HCT116 (cell line): ENCODE results near the gene MSH2.

Source experiments
- EGR1 ChIP-seq: IDR thresholded peaks from 2 replicates; pipeline ENCODE4 v1.6.1; 2012; ENCODE audit warnings: low read depth
- EZH2 ChIP-seq: fragments of 200-600 bp; sonication (generic); IDR thresholded peaks from 2 replicates; pipeline ENCODE4 v1.6.1; 2017; ENCODE audit warnings: antibody characterized with exemption, mixed run types
- EZH2phosphoT487 ChIP-seq: fragments of 200-600 bp; IDR thresholded peaks from 2 replicates; pipeline ENCODE4 v1.6.1; 2018; ENCODE audit warnings: antibody characterized with exemption, borderline replicate concordance
- JUND ChIP-seq: IDR thresholded peaks from 2 replicates; pipeline ENCODE4 v1.6.1; 2012
- POLR2A ChIP-seq: IDR thresholded peaks from 2 replicates; pipeline ENCODE4 v1.7.0; 2011; ENCODE audit warnings: borderline replicate concordance; ENCODE audit not compliant: insufficient read depth, insufficient read length; ENCODE audit errors: extremely low read depth
- POLR2AphosphoS5 ChIP-seq: IDR thresholded peaks from 2 replicates; pipeline ENCODE4 v1.6.1; 2011; ENCODE audit warnings: mild to moderate bottlenecking, low read depth, low read length, moderate library complexity
- RAD21 ChIP-seq: IDR thresholded peaks from 2 replicates; pipeline ENCODE4 v1.6.1; 2012; ENCODE audit warnings: low read depth, mild to moderate bottlenecking
- TCF7L2 ChIP-seq: IDR thresholded peaks from 2 replicates; pipeline ENCODE4 v1.7.0; 2011; ENCODE audit warnings: borderline replicate concordance, inconsistent platforms; ENCODE audit not compliant: insufficient read depth, insufficient read length; ENCODE audit errors: extremely low read depth
- ZNF274 ChIP-seq: fragments of 200-500 bp; sonication (Bioruptor generic); IDR thresholded peaks from 2 replicates; pipeline ENCODE4 v1.6.1; 2014; ENCODE audit warnings: mild to moderate bottlenecking, low read depth, low read length, inconsistent platforms
- TF ChIP-seq, protein P1 (sequence below), 3 experiments: fragments of 200-600 bp in 1 of 3; sonication (generic) in 1 of 3; IDR thresholded peaks in 2 of 3; conservative IDR thresholded peaks in 1 of 3; 2 replicates each; pipeline ENCODE4 v1.5.1; 2012 to 2017; ENCODE audit warnings: low read depth in 2 of 3, low read length in 2 of 3, antibody characterized with exemption in 1 of 3, borderline replicate concordance in 1 of 3, control low read depth in 1 of 3, mild to moderate bottlenecking in 1 of 3, mixed read lengths in 1 of 3, mixed run types in 1 of 3, moderate library complexity in 1 of 3; ENCODE audit not compliant: insufficient read depth in 1 of 3
- TF ChIP-seq, protein P2 (sequence below): IDR thresholded peaks from 2 replicates; pipeline ENCODE4 v1.6.1; 2012

DNA sequence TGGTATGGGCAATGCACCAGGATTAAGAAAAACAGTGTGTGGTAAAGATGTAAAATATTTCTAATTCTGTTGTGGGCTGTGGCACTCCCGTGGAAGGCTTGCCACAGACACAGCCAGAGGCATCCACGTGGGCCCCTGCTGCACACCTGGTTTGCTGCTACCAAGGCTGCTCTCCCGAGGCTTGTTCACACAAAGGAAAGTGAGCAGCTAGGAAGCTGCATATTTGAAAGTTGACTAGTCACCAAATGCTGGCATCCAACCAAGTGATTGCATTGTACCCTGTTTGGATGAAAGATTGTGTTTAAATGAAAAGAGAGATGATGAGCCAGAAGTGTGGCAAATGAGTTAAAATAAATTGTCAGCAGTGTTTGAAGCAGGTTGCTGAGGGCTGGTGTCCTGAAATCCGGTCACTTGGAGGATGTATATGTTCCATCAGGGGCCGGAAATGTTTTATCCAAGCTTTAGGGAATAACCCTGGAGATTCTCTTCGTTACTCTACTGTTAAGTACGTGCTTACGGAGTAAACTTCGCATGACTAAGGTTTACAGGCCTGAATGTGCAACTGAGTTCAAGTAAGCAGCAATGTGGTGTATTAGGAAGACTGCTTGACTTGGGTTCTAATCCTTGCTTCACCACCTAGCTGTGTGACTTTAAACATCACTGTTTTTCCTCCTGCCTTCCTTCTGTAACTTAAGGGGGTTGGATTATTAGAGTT, 86.1 kb downstream of the MSH2 start:
- TF ChIP-seq JUND, result peak; percentile 46
- no peak for TF ChIP-seq EZH2
- TF ChIP-seq ZNF274, result no peak
- no peak for TF ChIP-seq TCF7L2
- TF ChIP-seq, protein P1, sequence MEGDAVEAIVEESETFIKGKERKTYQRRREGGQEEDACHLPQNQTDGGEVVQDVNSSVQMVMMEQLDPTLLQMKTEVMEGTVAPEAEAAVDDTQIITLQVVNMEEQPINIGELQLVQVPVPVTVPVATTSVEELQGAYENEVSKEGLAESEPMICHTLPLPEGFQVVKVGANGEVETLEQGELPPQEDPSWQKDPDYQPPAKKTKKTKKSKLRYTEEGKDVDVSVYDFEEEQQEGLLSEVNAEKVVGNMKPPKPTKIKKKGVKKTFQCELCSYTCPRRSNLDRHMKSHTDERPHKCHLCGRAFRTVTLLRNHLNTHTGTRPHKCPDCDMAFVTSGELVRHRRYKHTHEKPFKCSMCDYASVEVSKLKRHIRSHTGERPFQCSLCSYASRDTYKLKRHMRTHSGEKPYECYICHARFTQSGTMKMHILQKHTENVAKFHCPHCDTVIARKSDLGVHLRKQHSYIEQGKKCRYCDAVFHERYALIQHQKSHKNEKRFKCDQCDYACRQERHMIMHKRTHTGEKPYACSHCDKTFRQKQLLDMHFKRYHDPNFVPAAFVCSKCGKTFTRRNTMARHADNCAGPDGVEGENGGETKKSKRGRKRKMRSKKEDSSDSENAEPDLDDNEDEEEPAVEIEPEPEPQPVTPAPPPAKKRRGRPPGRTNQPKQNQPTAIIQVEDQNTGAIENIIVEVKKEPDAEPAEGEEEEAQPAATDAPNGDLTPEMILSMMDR (IDR thresholded peaks at IDR 0.05 in 2 of 3, conservative IDR thresholded peaks at IDR 0.05 in 1 of 3; ENCODE audit: borderline replicate concordance in 1 of 3, insufficient read depth in 1 of 3, low read depth in 2 of 3, low read length in 2 of 3), result no peak
- no peak for TF ChIP-seq POLR2AphosphoS5
- TF ChIP-seq EGR1, result no peak
- TF ChIP-seq EZH2phosphoT487, result no peak
- TF ChIP-seq POLR2A, result no peak
- TF ChIP-seq, protein P2, sequence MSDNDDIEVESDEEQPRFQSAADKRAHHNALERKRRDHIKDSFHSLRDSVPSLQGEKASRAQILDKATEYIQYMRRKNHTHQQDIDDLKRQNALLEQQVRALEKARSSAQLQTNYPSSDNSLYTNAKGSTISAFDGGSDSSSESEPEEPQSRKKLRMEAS, result peak; percentile 41; the same call in 1 of the 2 replicates
- TF ChIP-seq RAD21, result no peak
